Mesendoderm (in vitro differentiated cells): ENCODE results near the gene SLC43A1. TPM values are rescaled to one million over a fixed set of nuclear protein-coding genes. Genes with fewer than 3 reads are reported as not detected.

Experiments
- DNase-seq: peaks from one replicate; pipeline ENCODE4 v3.0.0; 2013
- H2AK5ac ChIP-seq: 2 replicates; pipeline ENCODE4 v1.6.1; 2013; ENCODE audit warnings: low read length, inconsistent platforms
- H2BK120ac ChIP-seq: 2 replicates; pipeline ENCODE4 v1.6.1; 2013; ENCODE audit warnings: low read depth, mild to moderate bottlenecking, low read length, moderate library complexity, mixed read lengths
- H2BK15ac ChIP-seq: replicated peaks from 2 replicates; pipeline ENCODE4 v1.6.1; 2013; ENCODE audit warnings: low read depth, mild to moderate bottlenecking, moderate library complexity
- H2BK5ac ChIP-seq: 2 replicates; pipeline ENCODE4 v1.6.1; 2013; ENCODE audit warnings: low read length, inconsistent platforms
- H3K18ac ChIP-seq: 2 replicates; pipeline ENCODE4 v1.6.1; 2013; ENCODE audit warnings: mild to moderate bottlenecking, low read length, mixed read lengths
- H3K23ac ChIP-seq: one replicate; pipeline ENCODE4 v1.6.1; 2013; ENCODE audit warnings: low read length
- H3K27ac ChIP-seq: 2 replicates; pipeline ENCODE4 v1.5.1; 2013; ENCODE audit warnings: low read depth, mild to moderate bottlenecking, inconsistent platforms, low read length, moderate library complexity
- H3K27me3 ChIP-seq: 2 replicates; pipeline ENCODE4 v1.6.1; 2013; ENCODE audit warnings: low read length, control low read depth, mild to moderate bottlenecking, inconsistent platforms; ENCODE audit not compliant: insufficient read depth, poor library complexity
- H3K36me3 ChIP-seq: 2 replicates; pipeline ENCODE4 v1.6.1; 2013; ENCODE audit warnings: low read length, inconsistent platforms; ENCODE audit not compliant: control insufficient read depth, insufficient read depth
- H3K4ac ChIP-seq: one replicate; pipeline ENCODE4 v1.6.1; 2013; ENCODE audit warnings: low read depth, mild to moderate bottlenecking, low read length, moderate library complexity
- H3K4me1 ChIP-seq: 2 replicates; pipeline ENCODE4 v1.6.1; 2013; ENCODE audit warnings: low read depth, low read length, inconsistent platforms; ENCODE audit not compliant: control insufficient read depth
- H3K4me2 ChIP-seq: 2 replicates; pipeline ENCODE4 v1.6.1; 2013; ENCODE audit warnings: low read length
- H3K4me3 ChIP-seq: 2 replicates; pipeline ENCODE4 v1.5.1; 2013; ENCODE audit warnings: mild to moderate bottlenecking, low read length
- H3K56ac ChIP-seq: one replicate; pipeline ENCODE4 v1.6.1; 2013; ENCODE audit warnings: low read length
- H3K79me1 ChIP-seq: 2 replicates; pipeline ENCODE4 v1.6.1; 2013; ENCODE audit warnings: low read length, inconsistent platforms
- H3K79me2 ChIP-seq: 2 replicates; pipeline ENCODE4 v1.6.1; 2013; ENCODE audit warnings: mild to moderate bottlenecking, low read length; ENCODE audit not compliant: control insufficient read depth, insufficient read depth
- H3K9ac ChIP-seq: 2 replicates; pipeline ENCODE4 v1.6.1; 2013; ENCODE audit warnings: low read length, inconsistent platforms
- H4K5ac ChIP-seq: one replicate; pipeline ENCODE4 v1.6.1; 2013; ENCODE audit warnings: low read length
- H4K8ac ChIP-seq: one replicate; pipeline ENCODE4 v1.6.1; 2013; ENCODE audit warnings: low read depth, mild to moderate bottlenecking, control low read depth, low read length, moderate library complexity
- WGBS: extraction: QIAGEN DNeasy Blood & Tissue Kit; methylation state at CpG from one replicate; pipeline ENCODE4 v1.1.7; 2013; ENCODE audit warnings: low lambda C conversion rate, missing lambda C conversion rate; ENCODE audit not compliant: insufficient coverage; ENCODE audit errors: extremely low coverage; 5-methylcytosine and 5-hydroxymethylcytosine counted together
- polyA plus RNA-seq, 2 experiments: library from polyadenylated mRNA; stranded (reverse); fragments of 200-250 nt; gene quantifications; one replicate each; pipeline ENCODE4 v1.2.3, GENCODE V29; 2013

The SLC43A1 gene
- polyA plus RNA-seq (2013, experiment 1 of 2), result 11.1 TPM
- 10.7 TPM for polyA plus RNA-seq (2013, experiment 2 of 2)

GRCh38 chr11:57515332-57516060, at the start of gene SLC43A1:
TSS of gene SLC43A1 (minus strand) at chr11:57515702. CDS start at chr11:57514111, 1,591 bp downstream.
- no peak within 1 kb of the TSS for H2BK5ac ChIP-seq
- peak within 1 kb of the TSS; percentile 76 for H3K4me3 ChIP-seq
- no peak within 1 kb of the TSS for H3K27ac ChIP-seq
- peaks cover 2% of the 10 kb centered on the region for H3K79me1 ChIP-seq
- no peaks in the 10 kb centered on the region for H3K4me1 ChIP-seq
- no peak within 1 kb of the TSS for H2BK15ac ChIP-seq
- peak within 1 kb of the TSS; percentile 77 for H3K18ac ChIP-seq
- H3K36me3 ChIP-seq, result no peaks in the 10 kb centered on the region
- peak within 1 kb of the TSS; percentile 76 for H3K9ac ChIP-seq
- no peaks in the 10 kb centered on the region for H3K27me3 ChIP-seq
- H2AK5ac ChIP-seq, result no peak within 1 kb of the TSS
- H3K23ac ChIP-seq, result no peak within 1 kb of the TSS
- H2BK120ac ChIP-seq, result no peak within 1 kb of the TSS
- no peak within 1 kb of the TSS for H4K5ac ChIP-seq
- peak within 1 kb of the TSS; percentile 22 for H3K4ac ChIP-seq
- H3K4me2 ChIP-seq, result peak within 1 kb of the TSS; percentile 94
- H3K79me2 ChIP-seq, result no peaks in the 10 kb centered on the region
- no peak within 1 kb of the TSS for H4K8ac ChIP-seq
- no peak for DNase-seq
- no CpG with 5 or more reads among the region's 66 CpGs for WGBS
- H3K56ac ChIP-seq, result peak within 1 kb of the TSS; percentile 94

GRCh38 chr11:57562596-57562995, 47.1 kb upstream of the SLC43A1 start:
- Histone ChIP-seq H3K9ac (peak overlapping the region; percentile 25), H3K36me3 (no peaks in the 10 kb centered on the region), H2AK5ac (no peak overlapping the region), H4K8ac (no peak overlapping the region), H3K4me3 (no peak overlapping the region), H3K4ac (no peak overlapping the region), H3K4me2 (no peak overlapping the region), H2BK15ac (no peak overlapping the region), H3K79me2 (no peaks in the 10 kb centered on the region), H3K27me3 (no peaks in the 10 kb centered on the region), H3K27ac (no peak overlapping the region), H3K56ac (peak overlapping the region; percentile 50), H4K5ac (no peak overlapping the region), H2BK5ac (no peak overlapping the region), H3K18ac (no peak overlapping the region), H2BK120ac (no peak overlapping the region), H3K4me1 (no peaks in the 10 kb centered on the region), H3K79me1 (no peaks in the 10 kb centered on the region), H3K23ac (no peak overlapping the region)
- WGBS, result no CpG with 5 or more reads among the region's 4 CpGs
- DNase-seq, result peak; percentile 75

- no peak for DNase-seq
- Histone ChIP-seq H3K4me2 (no peak overlapping the region), H3K9ac (no peak overlapping the region), H4K5ac (no peak overlapping the region), H2BK15ac (no peak overlapping the region), H3K23ac (no peak overlapping the region), H2AK5ac (no peak overlapping the region), H3K4me1 (no peaks in the 10 kb centered on the region), H3K79me1 (no peaks in the 10 kb centered on the region), H3K36me3 (no peaks in the 10 kb centered on the region), H4K8ac (no peak overlapping the region), H2BK120ac (no peak overlapping the region), H3K4ac (no peak overlapping the region), H3K27ac (no peak overlapping the region), H3K56ac (no peak overlapping the region), H3K27me3 (no peaks in the 10 kb centered on the region), H3K18ac (no peak overlapping the region), H2BK5ac (no peak overlapping the region), H3K4me3 (no peak overlapping the region), H3K79me2 (no peaks in the 10 kb centered on the region)
- no CpG with 5 or more reads among the region's 4 CpGs for WGBS
Measured at GRCh38 chr11:57560146-57560545, 44.6 kb upstream of the SLC43A1 start.

- no peak overlapping the region for H3K18ac ChIP-seq
- H3K56ac ChIP-seq, result no peak overlapping the region
- no CpG with 5 or more reads among the region's 8 CpGs for WGBS
- no peaks in the 10 kb centered on the region for H3K79me2 ChIP-seq
- H3K9ac ChIP-seq, result no peak overlapping the region
- no peak overlapping the region for H3K4me2 ChIP-seq
- H3K4me3 ChIP-seq, result no peak overlapping the region
- DNase-seq, result no peak
- H3K79me1 ChIP-seq, result no peaks in the 10 kb centered on the region
- no peak overlapping the region for H3K4ac ChIP-seq
- no peak overlapping the region for H4K8ac ChIP-seq
- H4K5ac ChIP-seq, result no peak overlapping the region
- H3K27me3 ChIP-seq, result no peaks in the 10 kb centered on the region
- H2BK5ac ChIP-seq, result no peak overlapping the region
- H2AK5ac ChIP-seq, result no peak overlapping the region
- H3K27ac ChIP-seq, result no peak overlapping the region
- no peaks in the 10 kb centered on the region for H3K36me3 ChIP-seq
- no peak overlapping the region for H3K23ac ChIP-seq
- no peak overlapping the region for H2BK15ac ChIP-seq
- H2BK120ac ChIP-seq, result no peak overlapping the region
- no peaks in the 10 kb centered on the region for H3K4me1 ChIP-seq
Measured at GRCh38 chr11:57556041-57556440, 40.5 kb upstream of the SLC43A1 start.

GRCh38 chr11:57555393-57555792, 39.9 kb upstream of the SLC43A1 start:
- H4K8ac ChIP-seq, result no peak overlapping the region
- H3K79me2 ChIP-seq, result no peaks in the 10 kb centered on the region
- no peak overlapping the region for H3K4ac ChIP-seq
- H3K4me1 ChIP-seq, result no peaks in the 10 kb centered on the region
- no peak overlapping the region for H3K9ac ChIP-seq
- no peak overlapping the region for H3K4me3 ChIP-seq
- H3K23ac ChIP-seq, result no peak overlapping the region
- DNase-seq, result no peak
- no CpG with 5 or more reads among the region's 2 CpGs for WGBS
- no peaks in the 10 kb centered on the region for H3K79me1 ChIP-seq
- H3K27ac ChIP-seq, result no peak overlapping the region
- H2AK5ac ChIP-seq, result no peak overlapping the region
- H3K56ac ChIP-seq, result no peak overlapping the region
- no peak overlapping the region for H2BK5ac ChIP-seq
- H4K5ac ChIP-seq, result no peak overlapping the region
- H3K18ac ChIP-seq, result no peak overlapping the region
- H3K36me3 ChIP-seq, result no peaks in the 10 kb centered on the region
- H2BK120ac ChIP-seq, result no peak overlapping the region
- no peak overlapping the region for H2BK15ac ChIP-seq
- no peaks in the 10 kb centered on the region for H3K27me3 ChIP-seq
- H3K4me2 ChIP-seq, result no peak overlapping the region

GRCh38 chr11:57552479-57552878, 37.0 kb upstream of the SLC43A1 start:
- Histone ChIP-seq H3K79me1 (no peaks in the 10 kb centered on the region), H3K27me3 (no peaks in the 10 kb centered on the region), H3K4me1 (peaks cover 2% of the 10 kb centered on the region), H4K5ac (no peak overlapping the region), H4K8ac (no peak overlapping the region), H3K4me2 (no peak overlapping the region), H3K23ac (no peak overlapping the region), H2AK5ac (no peak overlapping the region), H3K4me3 (no peak overlapping the region), H2BK5ac (no peak overlapping the region), H3K4ac (no peak overlapping the region), H3K18ac (no peak overlapping the region), H2BK15ac (no peak overlapping the region), H3K79me2 (no peaks in the 10 kb centered on the region), H3K36me3 (no peaks in the 10 kb centered on the region), H3K9ac (no peak overlapping the region), H2BK120ac (no peak overlapping the region), H3K56ac (no peak overlapping the region), H3K27ac (no peak overlapping the region)
- no CpG with 5 or more reads among the region's 5 CpGs for WGBS
- DNase-seq, result peak; percentile 44
